SK-N-SH (cell line): ENCODE data around the gene XAB2. TPM values are rescaled to one million over a fixed set of nuclear protein-coding genes. Genes with fewer than 3 reads are reported as not detected.

Experiments
- CTCF ChIA-PET: fragments of 300-600, 350-600 bp; formaldehyde crosslinking; extraction: SDS; loops from one replicate; lab custom pipeline; 2021; lab: Yijun Ruan, JAX
- POLR2A ChIA-PET: fragments of 350-600 bp; sonication (Branson Sonifier 250); formaldehyde crosslinking; extraction: SDS; loops from one replicate; lab custom pipeline; 2020; ENCODE audit warnings: antibody characterized with exemption, inconsistent platforms; lab: Yijun Ruan, JAX
- DNase-seq: peaks from one replicate; pipeline ENCODE4 v3.0.0; 2012
- H2AFZ ChIP-seq: fragments of 200-600 bp; sonication (generic); 2 replicates; pipeline ENCODE4 v1.8.1; 2016; ENCODE audit warnings: antibody characterized with exemption, mild to moderate bottlenecking, low read depth
- H3F3A ChIP-seq: fragments of 200-600 bp; sonication (generic); replicated peaks from 2 replicates; pipeline ENCODE3; 2016; ENCODE audit warnings: antibody characterized with exemption, mild to moderate bottlenecking; ENCODE audit not compliant: insufficient read depth
- H3K27ac ChIP-seq, 2 experiments: fragments of 200-500 bp in 1 of 2; fragments of 200-600 bp in 1 of 2; sonication (Bioruptor generic) in 1 of 2; sonication (generic), shearing (Covaris generic) in 1 of 2; 2 replicates each; pipeline versions ENCODE4 v1.5.1 to v1.6.1; 2014 to 2016; ENCODE audit warnings: low read depth in 2 of 2, inconsistent platforms in 1 of 2, low read length in 1 of 2, mild to moderate bottlenecking in 1 of 2, mixed read lengths in 1 of 2
- H3K27me3 ChIP-seq: fragments of 200-600 bp; sonication (generic), shearing (Covaris generic); 2 replicates; pipeline ENCODE4 v1.6.1; 2016; ENCODE audit warnings: mixed run types; ENCODE audit not compliant: insufficient read depth
- H3K36me3 ChIP-seq, 2 experiments: fragments of 200-500 bp in 1 of 2; fragments of 200-600 bp in 1 of 2; sonication (Bioruptor generic) in 1 of 2; sonication (generic) in 1 of 2; replicated peaks in 1 of 2; 2 replicates each; pipeline versions ENCODE3 to v1.5.1; 2014 to 2016; ENCODE audit warnings: low read length in 1 of 2, mild to moderate bottlenecking in 1 of 2; ENCODE audit not compliant: insufficient read depth in 2 of 2, control insufficient read depth in 1 of 2
- H3K4me1 ChIP-seq, 2 experiments: fragments of 200-500 bp in 1 of 2; fragments of 200-600 bp in 1 of 2; sonication (Bioruptor generic) in 1 of 2; sonication (generic), shearing (Covaris generic) in 1 of 2; 2 replicates each; pipeline versions ENCODE4 v1.5.1 to v1.6.1; 2014 to 2016; ENCODE audit warnings: low read depth in 1 of 2, low read length in 1 of 2, mixed run types in 1 of 2; ENCODE audit not compliant: insufficient read depth in 2 of 2, control insufficient read depth in 1 of 2
- H3K4me2 ChIP-seq: fragments of 200-600 bp; sonication (generic), shearing (Covaris generic); 2 replicates; pipeline ENCODE4 v1.6.1; 2017; ENCODE audit warnings: mixed run types
- H3K4me3 ChIP-seq, 2 experiments: fragments of 200-500 bp in 1 of 2; fragments of 200-600 bp in 1 of 2; sonication (Bioruptor generic) in 1 of 2; sonication (generic), shearing (Covaris generic) in 1 of 2; 2 replicates each; pipeline versions ENCODE4 v1.5.1 to v1.8.1; 2014 to 2016; ENCODE audit warnings: low read depth in 2 of 2, inconsistent platforms in 1 of 2, low read length in 1 of 2, mild to moderate bottlenecking in 1 of 2, mixed read lengths in 1 of 2, moderate library complexity in 1 of 2
- H3K79me2 ChIP-seq: fragments of 200-600 bp; sonication (generic); 2 replicates; pipeline ENCODE4 v1.8.1; 2017; ENCODE audit warnings: mild to moderate bottlenecking; ENCODE audit not compliant: insufficient read depth
- H3K9ac ChIP-seq: fragments of 200-600 bp; sonication (generic); 2 replicates; pipeline ENCODE4 v1.6.1; 2017; ENCODE audit warnings: mixed run types
- H3K9me2 ChIP-seq: fragments of 200-600 bp; sonication (generic); 2 replicates; pipeline ENCODE4 v1.6.1; 2017; ENCODE audit warnings: mixed run types
- H3K9me3 ChIP-seq: fragments of 200-600 bp; sonication (generic); 2 replicates; pipeline ENCODE4 v1.6.1; 2017; ENCODE audit warnings: mixed run types, mild to moderate bottlenecking, moderate library complexity
- H4K20me1 ChIP-seq: fragments of 200-600 bp; sonication (generic); 2 replicates; pipeline ENCODE4 v1.6.1; 2017; ENCODE audit warnings: mild to moderate bottlenecking, mixed run types; ENCODE audit not compliant: insufficient read depth
- EP300 ChIP-seq, 2 experiments: IDR thresholded peaks; 2 replicates each; pipeline versions ENCODE4 v1.4.0 to v1.6.1; 2012; ENCODE audit warnings: borderline replicate concordance in 1 of 2, low read depth in 1 of 2, low read length in 1 of 2
- FOSL2 ChIP-seq: IDR thresholded peaks from 2 replicates; pipeline ENCODE4 v1.4.0; 2012; ENCODE audit warnings: low read depth, mild to moderate bottlenecking, moderate library complexity, borderline replicate concordance
- FOXJ3 ChIP-seq: sonication (generic); formaldehyde crosslinking; IDR thresholded peaks from 2 replicates; pipeline ENCODE4 v1.5.1; 2020; ENCODE audit warnings: mild to moderate bottlenecking, missing genetic modification reagents
- FOXM1 ChIP-seq: IDR thresholded peaks from 2 replicates; pipeline ENCODE4 v1.4.0; 2012; ENCODE audit warnings: low read depth, mild to moderate bottlenecking
- GATA2 ChIP-seq: sonication (generic); formaldehyde crosslinking; IDR thresholded peaks from 2 replicates; pipeline ENCODE4 v1.5.0; 2020; ENCODE audit warnings: mild to moderate bottlenecking, missing genetic modification reagents
- JUND ChIP-seq: IDR thresholded peaks from 2 replicates; pipeline ENCODE4 v1.4.0; 2012
- MAX ChIP-seq: IDR thresholded peaks from 2 replicates; pipeline ENCODE4 v1.4.0; 2012; ENCODE audit warnings: low read depth
- MXI1 ChIP-seq: IDR thresholded peaks from 2 replicates; pipeline ENCODE4 v1.6.1; 2012; ENCODE audit warnings: mild to moderate bottlenecking, low read depth, low read length, improper control_type of control experiment
- PBX3 ChIP-seq: IDR thresholded peaks from 2 replicates; pipeline ENCODE4; 2012
- POLR2AphosphoS5 ChIP-seq: IDR thresholded peaks from 2 replicates; pipeline ENCODE4 v1.6.1; 2012; ENCODE audit warnings: low read depth, low read length
- RXRA ChIP-seq: IDR thresholded peaks from 2 replicates; pipeline ENCODE4 v1.4.0; 2012; ENCODE audit warnings: low read depth, mild to moderate bottlenecking, borderline replicate concordance
- SMC3 ChIP-seq: IDR thresholded peaks from 2 replicates; pipeline ENCODE4 v1.6.1; 2012; ENCODE audit warnings: low read depth, low read length, improper control_type of control experiment
- TCF12 ChIP-seq: IDR thresholded peaks from 2 replicates; pipeline ENCODE4 v1.4.0; 2012
- TEAD4 ChIP-seq: IDR thresholded peaks from 2 replicates; pipeline ENCODE4 v1.4.0; 2012; ENCODE audit warnings: mild to moderate bottlenecking, borderline replicate concordance; ENCODE audit not compliant: insufficient read depth
- YY1 ChIP-seq: IDR thresholded peaks from 2 replicates; pipeline ENCODE4 v1.4.0; 2012; ENCODE audit warnings: low read depth, mild to moderate bottlenecking
- WGBS: methylation state at CpG from one replicate; pipeline ENCODE4 v1.1.6; 2017; ENCODE audit warnings: low lambda C conversion rate; 5-methylcytosine and 5-hydroxymethylcytosine counted together
- polyA plus RNA-seq, 3 experiments: library from polyadenylated mRNA; depleted of rRNA; stranded (reverse); fragments of >200 nt; gene quantifications; 2 replicates each; pipeline ENCODE4 v1.2.3, GENCODE V29; 2012

Gene XAB2
- polyA plus RNA-seq, 1 of the 3 experiments (the other 2 are of a cell fraction) = 43.3 TPM

- 18% methylated on average over 11 of the region's 11 CpGs for WGBS
- H3K79me2 ChIP-seq = no peaks in the 10 kb centered on the region
- no peaks in the 10 kb centered on the region for H4K20me1 ChIP-seq
- no peak for TF ChIP-seq MAX
- TF ChIP-seq EP300 (IDR thresholded peaks at IDR 0.05; ENCODE audit: borderline replicate concordance in 1 of 2, low read depth in 1 of 2, low read length in 1 of 2) = no peak
- no peak for TF ChIP-seq PBX3
- no peak for TF ChIP-seq GATA2 (CRISPR knock-in tag)
- no peak for TF ChIP-seq RXRA
- TF ChIP-seq TEAD4 = no peak
- no peak for TF ChIP-seq FOSL2
- no peak for TF ChIP-seq SMC3
- TF ChIP-seq FOXM1 = no peak
- TF ChIP-seq FOXJ3 (CRISPR knock-in tag) = no peak
- TF ChIP-seq, all 33 proteins: peak for 0
- Histone ChIP-seq H3K4me1 (no peaks in the 10 kb centered on the region), H3K27me3 (peaks cover 59% of the 10 kb centered on the region), H3K9ac (no peak overlapping the region), H3K36me3 (no peaks in the 10 kb centered on the region), H3K9me2 (no peaks in the 10 kb centered on the region), H3K27ac (no peak overlapping the region), H3K9me3 (no peaks in the 10 kb centered on the region), H3K4me3 (no peak overlapping the region), H3F3A (no peaks in the 10 kb centered on the region), H3K4me2 (no peak overlapping the region), H2AFZ (no peak overlapping the region)
- ChIA-PET POLR2A (no interaction called here), CTCF (interaction anchor here (1.6 to 3.1 kb wide), 2 partner anchors 14 to 98 kb away, joined by 6 to 20 read pairs; partner anchors contain the start of gene TRAPPC5)
- DNase-seq = no peak
Observed at GRCh38 chr19:7582446-7582845, 46.9 kb downstream of the XAB2 start.

- no peak overlapping the region for H2AFZ ChIP-seq
- H3F3A ChIP-seq = no peaks in the 10 kb centered on the region
- H3K79me2 ChIP-seq = no peaks in the 10 kb centered on the region
- no peaks in the 10 kb centered on the region for H3K9me3 ChIP-seq
- H4K20me1 ChIP-seq = no peaks in the 10 kb centered on the region
- H3K9ac ChIP-seq = no peak overlapping the region
- no peaks in the 10 kb centered on the region for H3K4me1 ChIP-seq
- no peak overlapping the region for H3K27ac ChIP-seq
- DNase-seq = no peak
- H3K4me3 ChIP-seq = no peak overlapping the region
- ChIA-PET POLR2A (no interaction called here), CTCF (interaction anchor here (1.4 to 5.8 kb wide), 2 partner anchors 11 to 101 kb away, joined by 6 to 43 read pairs; partner anchors contain the start of gene TRAPPC5)
- H3K4me2 ChIP-seq = no peak overlapping the region
- TF ChIP-seq JUND (no peak), POLR2AphosphoS5 (no peak), MXI1 (no peak), TCF12 (no peak), FOSL2 (no peak), YY1 (no peak), MAX (no peak)
- H3K36me3 ChIP-seq = no peaks in the 10 kb centered on the region
- H3K9me2 ChIP-seq = no peaks in the 10 kb centered on the region
- WGBS = 17% methylated on average over 6 of the region's 6 CpGs
- peaks cover 69% of the 10 kb centered on the region for H3K27me3 ChIP-seq
Observed at GRCh38 chr19:7579182-7579581, 50.2 kb downstream of the XAB2 start.
